HepG2 (cell line): ENCODE measurements around the gene PRR35. TPM values are rescaled to one million over a fixed set of nuclear protein-coding genes. Genes with fewer than 3 reads are reported as not detected.

Source experiments
- AKNA ChIP-seq: sonication (generic); formaldehyde crosslinking; IDR thresholded peaks from 2 replicates; pipeline ENCODE4 v1.4.0; 2020; ENCODE audit warnings: missing genetic modification reagents, borderline replicate concordance
- ATRX ChIP-seq: sonication (generic); formaldehyde crosslinking; IDR thresholded peaks from 2 replicates; pipeline ENCODE4 v1.4.0; 2020; ENCODE audit warnings: missing genetic modification reagents, borderline replicate concordance
- FOXO1 ChIP-seq: sonication (generic); formaldehyde crosslinking; IDR thresholded peaks from 2 replicates; pipeline ENCODE4 v1.4.0; 2020; ENCODE audit warnings: missing genetic modification reagents
- HNF4A ChIP-seq: sonication (generic); formaldehyde crosslinking; IDR thresholded peaks from 2 replicates; pipeline ENCODE4 v1.4.0; 2020; ENCODE audit warnings: missing genetic modification reagents
- HNF4G ChIP-seq, 2 experiments: sonication (generic) in 1 of 2; formaldehyde crosslinking in 1 of 2; IDR thresholded peaks; 2 replicates each; pipeline versions ENCODE4 v1.4.0 to v1.6.1; 2011 to 2020; ENCODE audit warnings: borderline replicate concordance in 2 of 2, low read depth in 2 of 2, mild to moderate bottlenecking in 2 of 2, low read length in 1 of 2, missing genetic modification reagents in 1 of 2, moderate library complexity in 1 of 2
- HOXA3 ChIP-seq: sonication (generic); formaldehyde crosslinking; IDR thresholded peaks from 2 replicates; pipeline ENCODE4 v1.5.0; 2020; ENCODE audit warnings: missing genetic modification reagents
- LCORL ChIP-seq, 2 experiments: fragments of 450-650 bp in 1 of 2; sonication (generic) in 1 of 2; formaldehyde crosslinking in 1 of 2; IDR thresholded peaks; 2 replicates each; pipeline versions ENCODE4 v1.5.0 to v1.6.1; 2017 to 2020; ENCODE audit warnings: antibody characterized with exemption in 1 of 2, missing genetic modification reagents in 1 of 2
- NFYB ChIP-seq: sonication (generic); formaldehyde crosslinking; IDR thresholded peaks from 2 replicates; pipeline ENCODE4 v1.4.0; 2020; ENCODE audit warnings: missing genetic modification reagents
- NR2F6 ChIP-seq, 2 experiments: IDR thresholded peaks; 2 replicates each; pipeline ENCODE4 v1.6.1; 2016; ENCODE audit warnings: antibody characterized with exemption in 1 of 2, mild to moderate bottlenecking in 1 of 2
- RARG ChIP-seq: sonication (generic); formaldehyde crosslinking; IDR thresholded peaks from 2 replicates; pipeline ENCODE4 v1.4.0; 2020; ENCODE audit warnings: low read depth, mild to moderate bottlenecking, missing genetic modification reagents
- RXRB ChIP-seq: IDR thresholded peaks from 2 replicates; pipeline ENCODE4 v1.6.1; 2016; ENCODE audit warnings: borderline replicate concordance, missing genetic modification reagents, missing compliant biosample characterization
- TBX3 ChIP-seq: fragments of 450-650 bp; IDR thresholded peaks from 2 replicates; pipeline ENCODE4 v1.6.1; 2017; ENCODE audit warnings: antibody characterized with exemption, mild to moderate bottlenecking, inconsistent platforms, borderline replicate concordance
- TFDP1 ChIP-seq: IDR thresholded peaks from 2 replicates; pipeline ENCODE4 v1.6.1; 2016; ENCODE audit warnings: missing compliant biosample characterization, missing genetic modification reagents, borderline replicate concordance
- ZBTB25 ChIP-seq: IDR thresholded peaks from 2 replicates; pipeline ENCODE4 v1.6.1; 2018; ENCODE audit warnings: missing genetic modification reagents
- ZNF614 ChIP-seq: IDR thresholded peaks from 2 replicates; pipeline ENCODE4 v1.6.1; 2018; ENCODE audit warnings: missing biosample characterization, missing genetic modification reagents, inconsistent platforms, borderline replicate concordance
- ZSCAN9 ChIP-seq: IDR thresholded peaks from 2 replicates; pipeline ENCODE4 v1.6.1; 2016; ENCODE audit warnings: borderline replicate concordance
- polyA plus RNA-seq, 8 experiments: library from polyadenylated mRNA; depleted of rRNA in 3 of 8; stranded (reverse) in 7 of 8; unstranded in 1 of 8; fragments of >200 nt; fragmentation: Illumina TruSeq in 4 of 8; extraction: Trizol in 4 of 8; gene quantifications; 2 replicates each; pipeline versions ENCODE4 v1.2.1 to v1.2.3, GENCODE V29; 2011 to 2016; ENCODE audit warnings: low read depth in 4 of 8, missing spikeins in 1 of 8, mixed read lengths in 1 of 8; ENCODE audit not compliant: insufficient read depth in 1 of 8
- total RNA-seq, 5 experiments: library from RNA; depleted of rRNA; stranded (reverse); fragments of >200 nt; fragmentation: Illumina TruSeq; extraction: Trizol; gene quantifications; 2 replicates each; pipeline ENCODE4 v1.2.3, GENCODE V29; 2016; ENCODE audit warnings: low read depth in 1 of 5
- TF ChIP-seq, protein P1 (sequence below): sonication (generic); formaldehyde crosslinking; IDR thresholded peaks from 2 replicates; pipeline ENCODE4 v1.5.1; 2020; ENCODE audit warnings: mild to moderate bottlenecking, missing genetic modification reagents, moderate library complexity

The PRR35 gene
- total and polyA plus RNA-seq, 2 of the 13 experiments (the other 11 are each of a cell fraction or from before 2014, with no cell fraction given), result 0.07 to 0.16 TPM

GRCh38 chr16:578870-579405 lies 18.7 kb downstream of the PRR35 start (continued):
- TF ChIP-seq NR2F6 (IDR thresholded peaks at IDR 0.05), result no peak
- TF ChIP-seq NR2F6 (CRISPR knock-in tag; IDR thresholded peaks at IDR 0.05), result peak; percentile 63; the same call in 1 of the 2 replicates
- TF ChIP-seq FOXO1 (CRISPR knock-in tag), result 0 out of 2 replicates have a peak, but pooled peaks have one; percentile 16
- TF ChIP-seq HOXA3 (CRISPR knock-in tag), result peak; percentile 59; the same call in 1 of the 2 replicates
- peak; percentile 78; the same call in 1 of the 2 replicates for TF ChIP-seq ZSCAN9 (CRISPR knock-in tag)
- TF ChIP-seq TBX3, result no peak
- TF ChIP-seq, protein P1, sequence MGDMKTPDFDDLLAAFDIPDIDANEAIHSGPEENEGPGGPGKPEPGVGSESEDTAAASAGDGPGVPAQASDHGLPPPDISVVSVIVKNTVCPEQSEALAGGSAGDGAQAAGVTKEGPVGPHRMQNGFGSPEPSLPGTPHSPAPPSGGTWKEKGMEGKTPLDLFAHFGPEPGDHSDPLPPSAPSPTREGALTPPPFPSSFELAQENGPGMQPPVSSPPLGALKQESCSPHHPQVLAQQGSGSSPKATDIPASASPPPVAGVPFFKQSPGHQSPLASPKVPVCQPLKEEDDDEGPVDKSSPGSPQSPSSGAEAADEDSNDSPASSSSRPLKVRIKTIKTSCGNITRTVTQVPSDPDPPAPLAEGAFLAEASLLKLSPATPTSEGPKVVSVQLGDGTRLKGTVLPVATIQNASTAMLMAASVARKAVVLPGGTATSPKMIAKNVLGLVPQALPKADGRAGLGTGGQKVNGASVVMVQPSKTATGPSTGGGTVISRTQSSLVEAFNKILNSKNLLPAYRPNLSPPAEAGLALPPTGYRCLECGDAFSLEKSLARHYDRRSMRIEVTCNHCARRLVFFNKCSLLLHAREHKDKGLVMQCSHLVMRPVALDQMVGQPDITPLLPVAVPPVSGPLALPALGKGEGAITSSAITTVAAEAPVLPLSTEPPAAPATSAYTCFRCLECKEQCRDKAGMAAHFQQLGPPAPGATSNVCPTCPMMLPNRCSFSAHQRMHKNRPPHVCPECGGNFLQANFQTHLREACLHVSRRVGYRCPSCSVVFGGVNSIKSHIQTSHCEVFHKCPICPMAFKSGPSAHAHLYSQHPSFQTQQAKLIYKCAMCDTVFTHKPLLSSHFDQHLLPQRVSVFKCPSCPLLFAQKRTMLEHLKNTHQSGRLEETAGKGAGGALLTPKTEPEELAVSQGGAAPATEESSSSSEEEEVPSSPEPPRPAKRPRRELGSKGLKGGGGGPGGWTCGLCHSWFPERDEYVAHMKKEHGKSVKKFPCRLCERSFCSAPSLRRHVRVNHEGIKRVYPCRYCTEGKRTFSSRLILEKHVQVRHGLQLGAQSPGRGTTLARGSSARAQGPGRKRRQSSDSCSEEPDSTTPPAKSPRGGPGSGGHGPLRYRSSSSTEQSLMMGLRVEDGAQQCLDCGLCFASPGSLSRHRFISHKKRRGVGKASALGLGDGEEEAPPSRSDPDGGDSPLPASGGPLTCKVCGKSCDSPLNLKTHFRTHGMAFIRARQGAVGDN (CRISPR knock-in tag), result peak; percentile 83
- TF ChIP-seq ATRX (CRISPR knock-in tag), result no peak
- no peak for TF ChIP-seq ZBTB25 (CRISPR knock-in tag)
- TF ChIP-seq HNF4G (IDR thresholded peaks at IDR 0.05; ENCODE audit: borderline replicate concordance, low read depth, low read length), result 0 out of 2 replicates have a peak, but pooled peaks have one; percentile 15
- no peak for TF ChIP-seq HNF4G (CRISPR knock-in tag; IDR thresholded peaks at IDR 0.05; ENCODE audit: borderline replicate concordance, low read depth)
- no peak for TF ChIP-seq NFYB (CRISPR knock-in tag)
- TF ChIP-seq LCORL (IDR thresholded peaks at IDR 0.05), result no peak
- peak; percentile 65; the same call in 1 of the 2 replicates for TF ChIP-seq LCORL (CRISPR knock-in tag; IDR thresholded peaks at IDR 0.05)
- TF ChIP-seq HNF4A, result peak; percentile 32; the same call in 1 of the 2 replicates
- no peak for TF ChIP-seq ZNF614
- TF ChIP-seq AKNA (CRISPR knock-in tag), result no peak
- no peak for TF ChIP-seq RARG (CRISPR knock-in tag)
- peak; percentile 50; the same call in 1 of the 2 replicates for TF ChIP-seq TFDP1
- peak; percentile 46; the same call in 1 of the 2 replicates for TF ChIP-seq RXRB (CRISPR knock-in tag)
